ENCODE measurements around the gene ADAMTSL4.

DNA sequence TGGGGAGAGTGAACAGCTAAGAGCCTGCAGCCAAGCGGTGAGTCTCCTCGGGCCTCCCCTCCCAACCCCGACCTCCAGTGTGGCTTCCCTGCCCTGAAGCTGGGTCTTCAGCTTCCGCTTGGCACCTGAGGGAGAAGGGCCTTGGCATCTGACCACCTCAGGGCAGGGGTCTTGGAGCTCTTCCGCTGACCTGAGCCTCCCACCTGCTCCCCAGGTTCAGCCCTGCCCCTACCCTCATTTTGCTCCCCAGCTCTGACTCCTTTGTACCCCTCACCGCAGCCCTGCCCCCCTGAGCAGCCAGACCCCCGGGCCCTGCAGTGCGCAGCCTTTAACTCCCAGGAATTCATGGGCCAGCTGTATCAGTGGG is 4.9 kb downstream of the ADAMTSL4 start:
- TF ChIP-seq, protein P1, sequence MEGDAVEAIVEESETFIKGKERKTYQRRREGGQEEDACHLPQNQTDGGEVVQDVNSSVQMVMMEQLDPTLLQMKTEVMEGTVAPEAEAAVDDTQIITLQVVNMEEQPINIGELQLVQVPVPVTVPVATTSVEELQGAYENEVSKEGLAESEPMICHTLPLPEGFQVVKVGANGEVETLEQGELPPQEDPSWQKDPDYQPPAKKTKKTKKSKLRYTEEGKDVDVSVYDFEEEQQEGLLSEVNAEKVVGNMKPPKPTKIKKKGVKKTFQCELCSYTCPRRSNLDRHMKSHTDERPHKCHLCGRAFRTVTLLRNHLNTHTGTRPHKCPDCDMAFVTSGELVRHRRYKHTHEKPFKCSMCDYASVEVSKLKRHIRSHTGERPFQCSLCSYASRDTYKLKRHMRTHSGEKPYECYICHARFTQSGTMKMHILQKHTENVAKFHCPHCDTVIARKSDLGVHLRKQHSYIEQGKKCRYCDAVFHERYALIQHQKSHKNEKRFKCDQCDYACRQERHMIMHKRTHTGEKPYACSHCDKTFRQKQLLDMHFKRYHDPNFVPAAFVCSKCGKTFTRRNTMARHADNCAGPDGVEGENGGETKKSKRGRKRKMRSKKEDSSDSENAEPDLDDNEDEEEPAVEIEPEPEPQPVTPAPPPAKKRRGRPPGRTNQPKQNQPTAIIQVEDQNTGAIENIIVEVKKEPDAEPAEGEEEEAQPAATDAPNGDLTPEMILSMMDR (IDR thresholded peaks at IDR 0.05), result no peak
- TF ChIP-seq POLR2A (IDR thresholded peaks at IDR 0.05), result no peak
